ENCODE data around the gene IL20RB.

DNA sequence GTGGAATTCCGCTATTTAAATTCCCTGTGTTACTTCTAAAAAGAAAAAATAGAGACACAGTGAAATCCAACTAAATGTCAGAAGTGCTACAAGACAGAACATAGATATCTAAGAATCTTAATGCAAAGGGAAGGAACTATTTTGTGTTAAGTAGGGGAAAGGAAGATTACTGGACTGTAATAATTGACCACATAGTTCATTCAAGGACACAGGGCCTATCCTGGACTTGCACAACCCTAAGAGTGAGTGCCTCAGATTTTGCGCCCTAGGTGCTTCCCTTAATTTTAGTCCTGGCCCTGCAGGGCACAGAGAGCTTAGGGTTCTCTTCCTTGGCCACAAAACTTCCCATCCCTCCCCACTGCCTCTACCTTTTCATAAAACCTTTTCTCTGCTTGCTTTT is 3.5 kb upstream of the IL20RB start:
- TF ChIP-seq EZH2 (IDR thresholded peaks at IDR 0.05): no peak
- no peak for TF ChIP-seq POLR2AphosphoS5 (IDR thresholded peaks at IDR 0.05; ENCODE audit: borderline replicate concordance, low read depth, low read length)
